Stimulated activated CD4-positive, alpha-beta T cell treated with anti-CD3 and anti-CD28 coated beads, Interleukin-4, amount 100 ng/mL, for 24 hours (primary cell): ENCODE results near the gene SAMD11.
"Not testable (repeated sequence)": the region's sequence is repeated elsewhere in the genome, so short reads cannot be mapped to it uniquely, and the experiment has no call there.

Source experiments
- DNase-seq: peaks from one replicate; pipeline ENCODE4 v3.0.0-alpha.2; 2020

SAMD11 gene

DNA sequence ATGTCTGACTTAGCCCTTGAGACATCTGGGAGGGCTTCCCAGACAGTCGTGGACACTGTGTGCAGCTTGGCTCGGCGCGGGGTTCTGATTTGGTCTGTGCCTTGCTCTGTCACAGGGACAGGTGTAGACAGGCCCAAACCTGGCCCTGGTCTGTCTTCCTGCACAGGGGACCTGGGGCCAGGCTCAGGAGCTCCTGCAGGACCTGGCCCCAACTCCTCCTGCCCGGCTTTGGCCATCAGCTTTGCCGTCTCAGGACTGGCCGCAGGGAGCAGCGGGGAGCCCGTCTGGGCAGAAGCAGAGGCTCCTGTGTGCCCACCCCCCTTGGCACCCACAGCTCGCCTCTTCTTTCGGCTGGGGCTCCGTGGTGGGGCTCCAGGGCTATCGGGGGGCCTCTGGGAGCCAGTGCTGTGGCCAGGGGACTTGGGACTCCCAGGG, 56.4 kb downstream of the SAMD11 start:
- DNase-seq: no peak

DNA sequence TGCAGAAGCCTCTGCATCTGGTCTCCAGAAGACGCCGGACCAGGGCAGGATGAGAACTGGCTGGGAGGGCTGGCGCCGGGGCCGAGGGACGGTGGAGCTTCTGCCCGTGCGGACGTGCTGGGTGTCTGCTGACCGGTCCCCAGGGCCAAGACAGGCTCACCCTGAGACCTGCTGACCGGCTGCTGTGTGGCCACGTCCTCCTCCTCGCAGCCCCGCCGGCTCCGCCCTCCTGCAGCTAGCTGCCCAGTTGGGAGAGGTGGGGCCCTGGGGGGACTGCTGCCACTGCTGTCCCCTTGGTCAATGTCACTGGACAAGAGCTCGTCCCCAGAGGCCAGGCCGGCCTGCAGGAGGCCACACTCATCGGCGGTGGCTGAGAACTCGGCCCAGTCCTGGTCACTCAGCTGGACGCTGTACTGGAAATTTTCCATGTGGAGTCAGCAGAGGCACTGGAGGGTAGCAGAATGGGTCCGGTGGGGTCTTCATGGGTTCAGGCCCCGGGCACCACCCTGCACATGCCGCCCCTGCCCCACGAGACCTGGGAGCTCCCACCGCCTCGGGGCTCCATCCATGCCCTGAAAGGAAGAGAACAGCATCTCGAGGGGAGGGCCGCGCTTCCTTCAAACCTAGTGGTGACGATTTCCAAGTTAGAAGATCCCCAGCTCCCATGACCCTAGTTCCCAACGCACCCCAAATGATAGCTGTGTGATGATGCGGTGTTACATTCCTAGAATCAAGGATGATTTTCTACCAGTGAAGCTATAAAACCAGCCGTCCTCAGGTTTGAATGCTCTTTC, 57.1 kb downstream of the SAMD11 start:
- no peak for DNase-seq

GRCh38 chr1:981491-981954, 57.8 kb downstream of the SAMD11 start:
- no peak for DNase-seq

GRCh38 chr1:981955-982558, 58.3 kb downstream of the SAMD11 start, which contains the start of gene PERM1:
Gene PERM1 (minus strand): TSS chr1:982093. CDS start chr1:981029, 1,064 bp downstream.
- DNase-seq: no peak

- no peak for DNase-seq
Measured at GRCh38 chr1:982765-983436, 59.2 kb downstream of the SAMD11 start.

DNA sequence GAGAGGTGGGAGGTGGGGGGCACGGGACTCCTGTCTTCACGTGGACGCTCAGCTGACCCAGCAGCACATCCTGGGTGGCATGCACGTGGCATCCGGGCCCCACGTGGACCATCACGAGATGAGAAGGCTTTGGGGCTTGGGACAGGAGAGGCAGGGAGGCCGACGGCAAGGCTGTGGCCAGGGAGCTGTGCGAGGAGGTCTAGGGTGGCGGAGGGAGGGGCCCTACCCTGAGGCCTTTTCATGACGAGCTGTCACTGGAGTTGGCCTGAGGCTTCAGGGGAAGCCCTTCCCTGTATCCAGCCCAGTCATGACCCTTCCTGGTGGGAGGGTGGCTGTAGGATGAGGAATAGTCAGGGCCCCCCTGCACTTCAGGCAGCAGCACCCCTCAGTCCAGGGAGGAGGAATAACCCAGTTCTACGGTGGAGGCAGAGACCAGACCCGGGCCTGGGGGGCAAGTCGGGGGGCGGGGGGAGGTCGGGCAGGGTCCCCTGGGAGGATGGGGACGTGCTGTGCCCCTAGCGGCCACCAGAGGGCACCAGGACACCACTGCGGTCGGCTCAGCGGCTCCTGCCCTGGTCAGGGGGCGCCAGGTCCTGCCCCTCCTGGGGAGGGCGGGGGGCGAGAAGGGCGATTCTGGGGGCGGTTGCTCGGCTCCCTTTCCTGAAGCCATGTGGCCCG, 60.2 kb downstream of the SAMD11 start:
- DNase-seq: peak; percentile 64

- no peak for DNase-seq
Measured at GRCh38 chr1:984476-984814, 60.7 kb downstream of the SAMD11 start.

- DNase-seq: no peak
Measured at GRCh38 chr1:985126-985525, 61.4 kb downstream of the SAMD11 start.

DNA sequence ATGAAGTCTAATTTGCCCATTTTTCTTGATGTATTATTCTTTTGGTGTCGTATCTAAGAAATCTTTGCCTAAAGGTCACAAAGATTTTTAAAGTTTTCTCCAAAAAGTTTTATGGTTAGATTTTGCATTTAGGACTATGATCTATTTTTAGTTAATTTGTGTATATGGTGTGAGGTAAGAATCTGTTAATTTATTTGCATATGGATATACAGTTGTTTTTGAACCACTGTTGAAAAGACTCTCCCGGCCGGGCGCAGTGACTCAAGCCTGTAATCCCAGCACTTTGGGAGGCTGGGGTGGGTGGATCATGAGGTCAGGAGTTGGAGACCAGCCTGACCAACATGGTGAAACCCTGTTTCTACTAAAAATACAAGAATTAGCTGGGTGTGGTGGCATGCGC, 64.3 kb downstream of the SAMD11 start:
- not testable (repeated sequence) for DNase-seq

GRCh38 chr1:991275-991674, 67.6 kb downstream of the SAMD11 start:
- not testable (repeated sequence) for DNase-seq

GRCh38 chr1:991895-992294, 68.2 kb downstream of the SAMD11 start:
- no peak for DNase-seq

DNA sequence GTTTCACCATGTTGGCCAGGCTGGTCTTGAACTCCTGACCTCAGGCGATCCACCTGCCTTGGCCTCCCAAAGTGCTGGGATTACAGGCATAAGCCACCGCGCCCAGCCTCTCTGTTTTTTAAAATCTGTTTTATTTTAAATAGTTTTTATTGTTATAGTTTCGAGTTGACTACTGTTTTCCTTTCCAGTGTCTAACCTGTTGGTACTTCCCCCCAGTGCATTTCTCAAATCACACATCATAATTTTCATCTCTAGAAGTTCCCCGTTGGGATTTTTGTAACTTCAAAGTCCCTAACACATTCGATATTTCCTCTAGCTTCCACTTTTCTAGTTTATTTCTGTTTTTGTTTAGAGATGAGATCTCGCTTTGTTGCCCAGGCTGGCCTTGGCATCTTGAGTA, 68.6 kb downstream of the SAMD11 start:
- DNase-seq: no peak

DNA sequence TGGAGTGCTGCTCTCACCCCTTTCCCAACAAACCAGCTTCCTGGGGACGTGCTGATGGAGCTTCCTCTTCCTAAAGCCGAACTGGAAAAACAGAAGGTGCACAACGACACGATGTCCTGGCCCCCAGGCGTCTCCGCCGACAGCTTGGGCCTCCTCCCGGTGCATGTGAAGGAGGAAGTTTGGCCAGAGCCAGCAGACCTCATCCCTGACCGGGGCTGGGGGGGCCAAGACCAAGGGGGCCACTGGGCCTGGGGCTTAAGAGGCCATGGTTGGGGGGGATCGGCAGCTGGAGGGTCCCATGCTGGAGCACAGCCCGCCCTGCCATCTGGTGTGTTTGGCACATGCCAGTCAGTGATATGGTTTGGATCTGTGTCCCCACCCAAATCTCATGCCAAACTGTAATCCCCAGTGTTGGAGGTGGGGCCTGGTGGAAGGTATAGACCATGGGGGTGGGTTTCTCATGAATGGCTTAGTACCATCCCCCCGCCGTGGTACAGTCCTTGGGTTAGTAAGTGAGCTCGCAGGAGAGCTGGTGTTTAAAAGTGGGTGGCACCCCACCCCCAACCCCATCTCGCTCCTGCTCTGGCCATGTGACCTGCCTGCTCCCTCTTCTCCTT, 69.8 kb downstream of the SAMD11 start:
- no peak for DNase-seq
